A549 (cell line): Measurements from ENCODE around the gene ZFYVE28. TPM values are rescaled to one million over a fixed set of nuclear protein-coding genes. Genes with fewer than 3 reads are reported as not detected.

Source experiments
- ATAC-seq, 2 experiments: fragments of 200-7000 bp in 1 of 2; fragments of >200 bp in 1 of 2; cut with Nextera tagmentation in 1 of 2; cut with Tn5 transposase in 1 of 2; 3 replicates each; pipeline versions ENCODE4 v1.8.0 to v1.9.1; 2018 to 2020; ENCODE audit warnings: mild to moderate bottlenecking in 1 of 2, moderate library complexity in 1 of 2
- CTCF ChIA-PET: fragments of 300-600 bp; sonication (Branson Sonifier 250); formaldehyde crosslinking; extraction: SDS; loops from one replicate; lab custom pipeline; 2021; ENCODE audit warnings: antibody characterized with exemption, inconsistent platforms; lab: Yijun Ruan, JAX
- POLR2A ChIA-PET: fragments of 350-600 bp; formaldehyde crosslinking; extraction: SDS; loops from one replicate; lab custom pipeline; 2021; ENCODE audit warnings: antibody characterized with exemption, inconsistent platforms; lab: Yijun Ruan, JAX
- DNase-seq, 2 experiments: peaks; one replicate each; pipeline versions ENCODE4 v3.0.0 to v3.0.0-alpha.2; 2011 to 2016; ENCODE audit warnings: low read depth in 1 of 2, low spot score in 1 of 2
- FAIRE-seq: peaks from 2 replicates; lab custom pipeline; 2011; peaks lifted over from hg19 to GRCh38; lab: Jason Lieb, UNC
- H3K27ac ChIP-seq, 2 experiments: fragments of >200 bp; sonication (Bioruptor Twin); formaldehyde crosslinking; 3 replicates each; pipeline ENCODE4 v1.5.1; 2016 to 2017
- H3K4me1 ChIP-seq: fragments of >200 bp; sonication (Bioruptor Twin); formaldehyde crosslinking; 3 replicates; pipeline ENCODE4 v1.6.1; 2016
- H3K4me2 ChIP-seq: fragments of >200 bp; sonication (Bioruptor Twin); formaldehyde crosslinking; 3 replicates; pipeline ENCODE4 v1.6.1; 2016
- H3K4me3 ChIP-seq: fragments of >200 bp; sonication (Bioruptor Twin); formaldehyde crosslinking; 3 replicates; pipeline ENCODE4 v1.5.1; 2016
- H3K9me3 ChIP-seq: fragments of >200 bp; sonication (Bioruptor Twin); formaldehyde crosslinking; 3 replicates; pipeline ENCODE4 v1.6.1; 2016
- BHLHE40 ChIP-seq: IDR thresholded peaks from 2 replicates; pipeline ENCODE4 v1.6.1; 2012; ENCODE audit warnings: low read depth, low read length, inconsistent platforms
- CTCF ChIP-seq: fragments of >200 bp; sonication (Bioruptor Twin); formaldehyde crosslinking; IDR thresholded peaks from 3 replicates; pipeline ENCODE4 v1.5.1; 2016
- ESRRA ChIP-seq: fragments of 150-350 bp; IDR thresholded peaks from 2 replicates; pipeline ENCODE4 v1.6.1; 2014; ENCODE audit warnings: mild to moderate bottlenecking, low read length, borderline replicate concordance
- GATA3 ChIP-seq: IDR thresholded peaks from 2 replicates; pipeline ENCODE4 v1.6.1; 2012; ENCODE audit warnings: borderline replicate concordance
- HMGXB4 ChIP-seq: fragments of 250-450 bp; sonication (Bioruptor Pico); IDR thresholded peaks from 2 replicates; pipeline ENCODE4 v1.5.0; 2021; ENCODE audit warnings: mild to moderate bottlenecking, moderate library complexity, borderline replicate concordance
- KDM1A ChIP-seq: fragments of 200-600 bp; sonication (generic); IDR thresholded peaks from 2 replicates; pipeline ENCODE4 v1.6.1; 2016; ENCODE audit warnings: low read depth, mild to moderate bottlenecking
- KDM5A ChIP-seq: fragments of 200-600 bp; sonication (generic); IDR thresholded peaks from 2 replicates; pipeline ENCODE4 v1.6.1; 2016; ENCODE audit warnings: antibody characterized with exemption, mild to moderate bottlenecking
- MAX ChIP-seq: IDR thresholded peaks from 2 replicates; pipeline ENCODE4 v1.6.1; 2012
- MAZ ChIP-seq: fragments of 150-350 bp; IDR thresholded peaks from 2 replicates; pipeline ENCODE4 v1.6.1; 2014; ENCODE audit warnings: antibody characterized with exemption, low read depth, low read length, borderline replicate concordance
- MYC ChIP-seq: IDR thresholded peaks from 2 replicates; pipeline ENCODE4 v1.6.1; 2012; ENCODE audit warnings: mild to moderate bottlenecking, inconsistent platforms, low read length, improper control_type of control experiment, borderline replicate concordance
- PHF8 ChIP-seq: fragments of 200-600 bp; sonication (generic); IDR thresholded peaks from 2 replicates; pipeline ENCODE4 v1.6.1; 2016; ENCODE audit warnings: low read depth, mild to moderate bottlenecking, antibody characterized with exemption, moderate library complexity, borderline replicate concordance
- POLR2A ChIP-seq: IDR thresholded peaks from 2 replicates; pipeline ENCODE4 v1.6.1; 2012; ENCODE audit warnings: mild to moderate bottlenecking, low read length
- RAD21 ChIP-seq, 2 experiments: fragments of >200 bp in 1 of 2; sonication (Bioruptor Twin) in 1 of 2; formaldehyde crosslinking in 1 of 2; IDR thresholded peaks in 1 of 2; conservative IDR thresholded peaks in 1 of 2; 2 replicates in 1 of 2; 3 replicates in 1 of 2; pipeline ENCODE4 v1.6.1; 2012 to 2018; ENCODE audit warnings: inconsistent platforms in 1 of 2
- REST ChIP-seq: fragments of 200-600 bp; sonication (generic); IDR thresholded peaks from 2 replicates; pipeline ENCODE4 v1.6.1; 2016; ENCODE audit warnings: antibody characterized with exemption, mild to moderate bottlenecking, moderate library complexity
- RFX5 ChIP-seq: fragments of 450-650 bp; IDR thresholded peaks from 2 replicates; pipeline ENCODE4 v1.7.1; 2014; ENCODE audit warnings: antibody characterized with exemption, mild to moderate bottlenecking, moderate library complexity
- SMC3 ChIP-seq: fragments of >200 bp; sonication (Bioruptor Twin); formaldehyde crosslinking; IDR thresholded peaks from 3 replicates; pipeline ENCODE4 v1.6.1; 2018; ENCODE audit warnings: inconsistent platforms
- SREBF2 ChIP-seq: fragments of 450-650 bp; IDR thresholded peaks from 2 replicates; pipeline ENCODE4 v1.6.1; 2014; ENCODE audit warnings: mild to moderate bottlenecking, moderate library complexity
- ZNF302 ChIP-seq: fragments of 250-450 bp; sonication (Bioruptor Pico); IDR thresholded peaks from 2 replicates; pipeline ENCODE4 v1.9.0; 2021; ENCODE audit warnings: inconsistent platforms, mild to moderate bottlenecking, moderate library complexity
- WGBS: methylation state at CpG from one replicate; pipeline ENCODE4 v1.1.6; 2017; ENCODE audit errors: missing lambda C conversion rate; 5-methylcytosine and 5-hydroxymethylcytosine counted together
- polyA plus RNA-seq, 4 experiments: library from polyadenylated mRNA; depleted of rRNA in 3 of 4; stranded (reverse); fragments of >200 nt; fragmentation: RNase III in 1 of 4; extraction: RNeasy Plus Mini Kit Qiagen cat#74134 plus additional on column Dnase treatment in 1 of 4; gene quantifications; 2 replicates in 3 of 4; 3 replicates in 1 of 4; pipeline ENCODE4 v1.2.3, GENCODE V29; 2011 to 2017

ZFYVE28 gene
- polyA plus RNA-seq, 2 of the 4 experiments (the other 2 are of a cell fraction): 2.1 to 2.3 TPM

GRCh38 chr4:2281575-2282343, 136.7 kb downstream of the ZFYVE28 start:
- WGBS: 80% methylated on average over 9 of the region's 10 CpGs
- FAIRE-seq (no peak), ATAC-seq (peak; percentile 54 to 68; a peak in 4 of 6 replicates), DNase-seq (no peak)
- no peak for TF ChIP-seq ESRRA
- no peak for TF ChIP-seq KDM5A
- TF ChIP-seq RAD21 (conservative IDR thresholded peaks at IDR 0.05 in 1 of 2, IDR thresholded peaks at IDR 0.05 in 1 of 2): peak in 1 of 2 experiments; percentile 17; a peak in 1 of 5 replicates
- no peak for TF ChIP-seq MYC
- TF ChIP-seq PHF8: no peak
- ChIA-PET POLR2A (no interaction called here), CTCF (interaction anchor here (0.5 to 1.0 kb wide), 3 partner anchors 31 to 181 kb away, joined by 3 to 4 read pairs (median 3); no protein-coding TSS in a partner anchor)
- Histone ChIP-seq H3K4me2 (no peak overlapping the region), H3K4me3 (no peak overlapping the region), H3K4me1 (no peaks in the 10 kb centered on the region), H3K9me3 (no peaks in the 10 kb centered on the region), H3K27ac (no peak overlapping the region)

- CTCF ChIA-PET: interaction anchor here (1.2 kb wide), 1 partner anchor 9 kb away, joined by 3 read pairs; no protein-coding TSS in a partner anchor
- Histone ChIP-seq H3K4me3 (no peak overlapping the region), H3K27ac (no peak overlapping the region), H3K9me3 (no peaks in the 10 kb centered on the region), H3K4me1 (no peaks in the 10 kb centered on the region), H3K4me2 (no peak overlapping the region)
- DNase-seq: no peak
- POLR2A ChIA-PET: no interaction called here
- no peak for FAIRE-seq
- ATAC-seq: no peak
- TF ChIP-seq CTCF: peak; percentile 15; the same call in 1 of the 3 replicates
- TF ChIP-seq RAD21 (conservative IDR thresholded peaks at IDR 0.05 in 1 of 2, IDR thresholded peaks at IDR 0.05 in 1 of 2): peak; percentile 24 to 32; a peak in 2 of 5 replicates
- TF ChIP-seq RFX5: no peak
- TF ChIP-seq SMC3: peak; percentile 32
- 80% methylated on average over 13 of the region's 13 CpGs for WGBS
Observed at GRCh38 chr4:2280531-2281300, 137.7 kb downstream of the ZFYVE28 start.

- CTCF ChIA-PET: interaction anchor here (1.1 kb wide), 1 partner anchor 15 kb away, joined by 3 read pairs; no protein-coding TSS in a partner anchor
- TF ChIP-seq ZNF302 (CRISPR knock-in tag): no peak
- TF ChIP-seq KDM1A: no peak
- TF ChIP-seq MAX: no peak
- no peak for TF ChIP-seq POLR2A
- TF ChIP-seq MYC: no peak
- TF ChIP-seq CTCF: no peak
- TF ChIP-seq SREBF2: no peak
- no peak for TF ChIP-seq REST
- no peak for TF ChIP-seq BHLHE40
- TF ChIP-seq MAZ: no peak
- no peak for TF ChIP-seq KDM5A
- TF ChIP-seq HMGXB4: no peak
- no peak for TF ChIP-seq GATA3
- TF ChIP-seq, all 56 proteins: peak for 0
- no peaks in the 10 kb centered on the region for H3K4me1 ChIP-seq
- no peak overlapping the region for H3K4me2 ChIP-seq
- WGBS: 84% methylated on average over 9 of the region's 9 CpGs
- FAIRE-seq: no peak
- H3K4me3 ChIP-seq: no peak overlapping the region
- H3K27ac ChIP-seq: no peak overlapping the region
- H3K9me3 ChIP-seq: no peaks in the 10 kb centered on the region
- POLR2A ChIA-PET: no interaction called here
- DNase-seq: no peak
- ATAC-seq: no peak
Observed at GRCh38 chr4:2277956-2278355, 140.5 kb downstream of the ZFYVE28 start.
